SJCRH30 (cell line): ENCODE measurements around the gene TMEM141. TPM values are rescaled to one million over a fixed set of nuclear protein-coding genes. Genes with fewer than 3 reads are reported as not detected.
"Not testable (repeated sequence)": the region's sequence is repeated elsewhere in the genome, so short reads cannot be mapped to it uniquely, and the experiment has no call there.

Experiments
- DNase-seq, 2 experiments: peaks; one replicate each; pipeline ENCODE4 v3.0.0-alpha.2; 2015 to 2020
- H3K27ac ChIP-seq: fragments of 250-450 bp; sonication (Bioruptor Pico); 2 replicates; pipeline ENCODE4 v1.5.1; 2020; ENCODE audit warnings: mild to moderate bottlenecking, moderate library complexity
- H3K27me3 ChIP-seq: fragments of 250-450 bp; sonication (Bioruptor Pico); 2 replicates; pipeline ENCODE4 v1.5.1; 2020; ENCODE audit warnings: mild to moderate bottlenecking, moderate library complexity
- H3K36me3 ChIP-seq: fragments of 250-450 bp; sonication (Bioruptor Pico); 2 replicates; pipeline ENCODE4 v1.5.1; 2020; ENCODE audit warnings: mild to moderate bottlenecking, moderate library complexity
- H3K4me1 ChIP-seq: fragments of 250-450 bp; sonication (Bioruptor Pico); 2 replicates; pipeline ENCODE4 v1.5.1; 2020; ENCODE audit warnings: mild to moderate bottlenecking, moderate library complexity
- H3K4me3 ChIP-seq: fragments of 250-450 bp; sonication (Bioruptor Pico); 2 replicates; pipeline ENCODE4 v1.5.1; 2020; ENCODE audit warnings: mild to moderate bottlenecking, moderate library complexity
- H3K9me3 ChIP-seq: fragments of 250-450 bp; sonication (Bioruptor Pico); replicated peaks from 2 replicates; pipeline ENCODE4 v1.5.1; 2020; ENCODE audit warnings: mild to moderate bottlenecking, moderate library complexity
- total RNA-seq: library from RNA; depleted of rRNA; stranded (reverse); fragments of >200 nt; shearing (Covaris generic); gene quantifications from 2 replicates; pipeline ENCODE4 v1.2.3, GENCODE V29; 2014

TMEM141 gene
- total RNA-seq, 1 experiment from 2014 or later: 17.3 TPM

DNA sequence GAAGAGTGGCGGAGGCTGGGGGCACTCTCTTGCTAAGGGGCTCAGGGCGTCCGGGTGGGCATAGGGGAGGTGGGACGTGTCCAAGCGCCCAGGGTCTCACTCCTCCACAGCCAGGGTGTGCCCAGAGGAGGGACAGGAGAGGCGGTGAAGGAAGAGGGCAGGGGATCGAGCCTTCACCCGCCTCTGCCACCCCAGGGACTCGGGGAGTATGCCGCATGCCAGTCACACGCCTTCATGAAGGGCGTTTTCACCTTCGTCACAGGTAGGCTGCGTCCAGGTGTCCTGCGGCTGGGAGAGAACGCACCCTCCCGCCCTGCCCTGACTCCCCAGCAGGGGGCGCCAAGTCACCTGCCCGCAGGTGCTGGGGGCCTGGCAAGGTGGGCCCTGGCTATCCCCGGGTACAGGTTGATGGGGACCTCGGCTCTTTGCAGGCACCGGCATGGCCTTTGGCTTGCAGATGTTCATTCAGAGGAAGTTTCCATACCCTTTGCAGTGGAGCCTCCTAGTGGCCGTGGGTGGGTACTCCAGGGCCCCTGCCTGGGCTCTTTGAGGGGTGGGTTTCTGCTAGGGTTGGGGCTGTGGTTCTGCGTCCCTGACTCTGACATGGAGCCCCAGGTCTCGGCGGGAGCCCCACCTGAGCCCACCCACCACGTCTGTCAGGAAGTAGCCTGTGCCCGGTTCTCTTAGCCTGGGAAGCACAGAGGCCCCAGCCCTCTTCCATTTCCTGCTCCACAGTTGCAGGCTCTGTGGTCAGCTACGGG is 552 bp downstream of the TMEM141 start:
- no peaks in the 10 kb centered on the region for H3K9me3 ChIP-seq
- peak overlapping the region; percentile 69 for H3K4me3 ChIP-seq
- peaks cover 36% of the 10 kb centered on the region for H3K4me1 ChIP-seq
- H3K27me3 ChIP-seq: no peaks in the 10 kb centered on the region; the same call in none of the 2 replicates
- peak overlapping the region; percentile 33; the same call in 1 of the 2 replicates for H3K27ac ChIP-seq
- no peaks in the 10 kb centered on the region for H3K36me3 ChIP-seq
- peak; percentile 55 to 64 for DNase-seq

DNA sequence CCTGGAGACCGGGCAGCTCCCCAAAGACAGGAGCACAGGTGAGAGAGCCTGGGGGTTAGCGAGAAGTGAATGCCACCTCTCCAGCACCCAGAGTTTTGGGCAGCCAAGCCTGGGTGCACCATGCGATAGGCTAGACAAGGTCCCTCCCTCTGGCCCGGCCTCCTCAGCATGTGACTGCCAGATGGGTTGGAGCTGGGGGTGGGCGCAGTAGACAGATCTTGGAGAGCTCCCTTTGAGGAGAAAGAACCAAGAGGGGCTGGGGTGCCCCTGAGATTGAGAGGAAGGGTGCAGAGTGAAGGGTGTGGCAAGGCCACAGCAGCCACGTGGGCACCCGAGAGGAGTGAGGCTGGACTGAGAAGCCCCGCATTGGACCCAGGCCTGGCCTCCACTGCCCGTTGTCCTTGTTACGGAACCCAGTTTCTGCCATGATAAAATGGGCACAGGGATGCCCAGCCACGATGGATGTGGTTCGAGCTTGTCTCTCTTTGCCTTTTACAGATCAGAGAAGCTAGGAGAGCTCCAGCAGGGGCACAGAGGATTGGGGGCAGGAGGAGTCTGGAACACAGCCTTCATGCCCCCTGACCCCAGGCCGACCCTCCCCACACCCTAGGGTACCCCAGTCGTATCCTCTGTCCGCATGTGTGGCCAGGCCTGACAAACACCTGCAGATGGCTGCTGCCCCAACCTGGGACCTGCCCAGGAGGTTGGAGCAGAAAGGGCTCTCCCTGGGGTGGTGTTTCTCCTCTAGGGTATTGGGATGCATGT is 1.4 kb downstream of the TMEM141 start:
- Histone ChIP-seq H3K9me3 (no peaks in the 10 kb centered on the region), H3K36me3 (no peaks in the 10 kb centered on the region), H3K4me1 (peaks cover 43% of the 10 kb centered on the region), H3K4me3 (no peak overlapping the region), H3K27ac (no peak overlapping the region), H3K27me3 (no peaks in the 10 kb centered on the region; the same call in none of the 2 replicates)
- no peak for DNase-seq

DNA sequence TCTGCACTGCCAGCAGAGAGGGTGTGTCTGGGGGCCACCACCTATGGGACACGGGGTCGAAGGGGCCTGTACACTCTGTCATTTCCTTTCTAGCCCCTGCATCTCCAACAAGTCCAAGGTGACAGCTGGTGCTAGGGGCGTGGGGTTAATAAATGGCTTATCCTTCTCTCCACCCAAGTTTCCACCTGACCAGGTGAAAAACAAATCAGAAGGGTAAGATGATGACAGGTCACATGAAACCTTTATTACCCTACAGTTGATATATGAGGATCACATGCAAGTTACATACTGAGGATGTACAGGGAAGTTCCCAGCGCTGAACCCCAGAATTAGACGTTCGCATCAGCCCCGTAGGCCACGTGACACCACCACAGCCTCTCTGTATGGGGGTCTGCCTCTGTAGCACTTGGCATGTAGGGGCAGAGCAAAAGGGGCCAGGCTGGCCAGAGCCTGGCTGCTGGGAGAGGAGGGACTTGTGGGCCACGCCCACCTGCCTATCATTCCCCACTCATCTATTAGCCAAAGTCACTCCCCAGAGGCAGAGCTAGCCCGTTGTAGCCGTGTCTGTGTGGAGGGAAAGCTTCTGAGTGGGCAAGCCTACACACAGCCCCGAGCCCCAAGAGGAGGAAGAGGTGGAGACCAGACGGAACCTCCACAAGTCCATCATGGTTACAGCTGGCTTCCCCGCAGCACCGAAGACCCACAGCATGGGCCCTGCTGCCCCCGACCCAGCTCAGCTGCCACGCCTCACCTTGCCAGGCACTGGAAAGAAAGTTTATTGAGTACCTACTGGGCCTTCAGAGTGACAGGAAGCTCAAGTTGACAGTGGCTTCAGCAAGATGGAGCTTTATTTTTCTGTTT is 2.2 kb downstream of the TMEM141 start:
- H3K27me3 ChIP-seq: no peaks in the 10 kb centered on the region; the same call in 1 of the 2 replicates

DNA sequence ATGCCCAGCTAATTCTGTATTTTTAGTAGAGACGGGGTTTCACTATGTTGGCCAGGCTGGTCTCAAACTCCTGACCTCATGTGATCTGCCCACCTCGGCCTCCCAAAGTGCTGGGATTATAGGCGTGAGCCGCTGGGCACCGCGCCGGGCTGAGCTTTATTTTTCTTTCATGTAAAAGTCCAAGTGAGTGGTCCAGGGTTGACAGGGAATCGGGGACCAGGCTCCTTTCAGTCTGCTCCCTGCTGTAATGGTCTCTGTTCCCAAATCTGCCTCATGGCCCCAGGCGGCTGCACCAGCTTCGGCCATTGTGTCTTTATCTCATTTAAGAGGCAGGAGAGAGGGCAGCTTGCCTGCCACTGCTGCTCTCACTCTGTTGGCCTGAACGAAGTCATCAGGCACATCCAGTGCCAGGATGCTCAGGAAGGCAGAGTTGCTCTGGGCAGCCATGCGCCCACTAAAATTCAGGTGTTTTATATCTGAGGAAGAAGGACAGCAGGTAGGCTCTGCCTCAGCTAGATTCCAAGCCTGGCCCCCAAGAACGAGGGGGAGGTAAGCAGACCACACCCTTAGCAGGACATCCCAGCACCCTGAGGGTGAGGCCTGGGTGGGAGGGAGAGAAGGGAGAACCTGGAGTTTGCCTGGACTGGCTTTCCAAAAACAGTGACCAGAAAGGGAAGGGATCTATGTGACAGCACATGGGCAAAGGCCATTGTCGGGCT is 3.3 kb downstream of the TMEM141 start:
- Histone ChIP-seq H3K36me3 (no peaks in the 10 kb centered on the region), H3K4me1 (peaks cover 33% of the 10 kb centered on the region), H3K27ac (no peak overlapping the region), H3K9me3 (no peaks in the 10 kb centered on the region), H3K27me3 (peaks cover 9% of the 10 kb centered on the region), H3K4me3 (no peak overlapping the region)
- DNase-seq: no peak

More for the DNA sequence above, 2.2 kb downstream of the TMEM141 start:
- H3K4me1 ChIP-seq: peaks cover 39% of the 10 kb centered on the region
- no peaks in the 10 kb centered on the region for H3K36me3 ChIP-seq
- no peak for DNase-seq
- H3K27ac ChIP-seq: no peak overlapping the region
- no peaks in the 10 kb centered on the region for H3K9me3 ChIP-seq
- no peak overlapping the region for H3K4me3 ChIP-seq

DNA sequence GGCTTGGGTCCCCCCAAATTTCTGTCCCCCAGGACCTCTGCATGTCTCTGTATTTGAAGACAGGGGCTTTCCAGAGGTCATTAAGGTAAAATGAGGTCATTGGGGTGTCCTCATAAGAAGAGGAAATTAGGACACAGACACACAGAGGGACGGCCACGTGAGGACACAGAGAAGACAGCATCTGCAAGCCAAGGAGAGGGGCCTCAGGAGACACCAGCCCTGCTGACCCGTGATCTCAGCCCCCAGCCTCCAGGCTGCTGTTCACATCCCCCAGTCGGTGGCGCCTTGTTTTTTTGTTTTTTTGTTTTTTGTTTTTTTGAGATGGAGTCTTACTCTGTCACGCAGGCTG is 3.8 kb downstream of the TMEM141 start:
- Histone ChIP-seq H3K27me3 (peaks cover 12% of the 10 kb centered on the region), H3K36me3 (no peaks in the 10 kb centered on the region), H3K9me3 (no peaks in the 10 kb centered on the region), H3K27ac (no peak overlapping the region), H3K4me1 (peaks cover 32% of the 10 kb centered on the region), H3K4me3 (no peak overlapping the region)
- no peak for DNase-seq

DNA sequence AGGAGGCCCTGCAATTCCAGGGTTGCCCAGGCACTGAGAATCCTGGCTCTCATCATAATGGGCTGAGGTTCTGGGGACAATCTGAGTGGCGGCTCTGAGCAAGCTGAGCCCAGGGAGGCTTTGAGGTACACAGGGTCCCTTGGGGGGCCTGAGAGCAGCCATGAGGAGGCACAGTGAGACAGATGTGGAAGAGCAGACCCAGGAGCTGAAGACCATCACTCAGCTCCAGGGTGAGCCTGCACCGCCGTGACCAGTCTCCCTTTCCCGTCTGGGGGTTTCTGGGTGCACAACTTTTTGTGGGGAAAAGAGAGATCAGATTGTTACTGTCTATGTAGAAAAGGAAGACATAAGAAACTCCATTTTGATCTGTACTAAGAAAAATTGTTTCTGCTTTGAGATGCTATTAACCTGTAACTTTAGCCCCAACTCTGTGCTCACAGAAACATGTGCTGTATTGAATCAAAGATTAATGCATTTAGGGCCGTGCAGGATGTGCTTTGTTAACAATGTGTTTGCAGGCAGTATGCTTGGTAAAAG is 5.2 kb downstream of the TMEM141 start, which contains the start of gene CCDC183:
Gene CCDC183 (plus strand): TSS at position 101 of the 537 bp plus-strand sequence. CDS start 60 bp downstream, at position 161.
- DNase-seq: no peak
- no peak within 1 kb of the TSS for H3K27ac ChIP-seq
- H3K4me1 ChIP-seq: peaks cover 34% of the 10 kb centered on the region
- H3K36me3 ChIP-seq: no peaks in the 10 kb centered on the region
- no peak within 1 kb of the TSS for H3K4me3 ChIP-seq
- peaks cover 15% of the 10 kb centered on the region for H3K27me3 ChIP-seq
- H3K9me3 ChIP-seq: no peaks in the 10 kb centered on the region

DNA sequence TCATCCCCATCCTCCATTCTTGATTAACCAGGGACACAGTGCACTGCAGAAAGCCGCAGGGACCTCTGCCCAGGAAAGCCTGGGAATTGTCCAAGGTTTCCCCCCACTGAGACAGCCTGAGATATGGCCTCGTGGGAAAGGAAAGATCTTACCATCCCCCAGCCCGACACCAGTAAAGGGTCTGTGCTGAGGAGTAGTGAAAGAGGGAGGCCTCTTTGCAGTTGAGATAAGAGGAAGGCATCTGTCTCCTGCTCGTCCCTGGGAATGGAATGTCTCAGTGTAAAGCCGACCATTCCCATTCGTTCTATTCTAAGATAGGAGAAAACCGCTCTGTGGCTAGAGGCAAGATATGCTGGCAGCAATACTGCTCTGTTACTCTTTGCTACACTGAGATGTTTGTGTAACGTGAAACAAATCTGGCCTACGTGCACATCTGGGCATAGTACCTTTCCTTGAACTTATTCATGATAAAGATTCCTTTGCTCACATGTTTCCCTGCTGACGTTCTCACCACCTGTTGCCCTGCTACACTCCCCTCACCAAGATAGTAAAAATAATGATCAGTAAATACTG is 5.7 kb downstream of the TMEM141 start:
- peaks cover 16% of the 10 kb centered on the region for H3K27me3 ChIP-seq
- peaks cover 34% of the 10 kb centered on the region for H3K4me1 ChIP-seq
- H3K36me3 ChIP-seq, H3K9me3 ChIP-seq, H3K4me3 ChIP-seq, H3K27ac ChIP-seq: not testable (repeated sequence)
- DNase-seq: peak in 1 of 2 experiments; percentile 35

DNA sequence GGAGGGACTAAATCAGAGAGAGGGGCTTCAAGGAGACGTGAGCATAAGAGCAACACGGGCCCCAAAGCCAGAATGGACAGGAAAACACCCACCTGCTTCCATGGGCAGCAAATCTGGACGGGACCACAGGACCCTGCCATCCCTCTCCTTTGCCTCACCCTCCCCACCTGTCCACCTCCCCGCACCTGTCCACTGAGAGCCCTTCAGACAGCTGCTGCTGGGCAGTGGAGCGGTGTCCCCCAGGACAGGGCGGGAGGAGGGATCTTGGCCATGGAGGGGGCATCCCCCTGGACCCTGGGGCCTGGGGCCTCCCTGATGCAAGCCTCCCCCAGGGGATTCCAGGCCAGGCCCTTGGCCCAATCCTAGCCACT is 7.5 kb downstream of the TMEM141 start:
- Histone ChIP-seq H3K4me3 (no peak overlapping the region), H3K4me1 (peaks cover 34% of the 10 kb centered on the region), H3K9me3 (no peaks in the 10 kb centered on the region), H3K27me3 (peaks cover 21% of the 10 kb centered on the region), H3K27ac (no peak overlapping the region), H3K36me3 (no peaks in the 10 kb centered on the region)
- DNase-seq: no peak

DNA sequence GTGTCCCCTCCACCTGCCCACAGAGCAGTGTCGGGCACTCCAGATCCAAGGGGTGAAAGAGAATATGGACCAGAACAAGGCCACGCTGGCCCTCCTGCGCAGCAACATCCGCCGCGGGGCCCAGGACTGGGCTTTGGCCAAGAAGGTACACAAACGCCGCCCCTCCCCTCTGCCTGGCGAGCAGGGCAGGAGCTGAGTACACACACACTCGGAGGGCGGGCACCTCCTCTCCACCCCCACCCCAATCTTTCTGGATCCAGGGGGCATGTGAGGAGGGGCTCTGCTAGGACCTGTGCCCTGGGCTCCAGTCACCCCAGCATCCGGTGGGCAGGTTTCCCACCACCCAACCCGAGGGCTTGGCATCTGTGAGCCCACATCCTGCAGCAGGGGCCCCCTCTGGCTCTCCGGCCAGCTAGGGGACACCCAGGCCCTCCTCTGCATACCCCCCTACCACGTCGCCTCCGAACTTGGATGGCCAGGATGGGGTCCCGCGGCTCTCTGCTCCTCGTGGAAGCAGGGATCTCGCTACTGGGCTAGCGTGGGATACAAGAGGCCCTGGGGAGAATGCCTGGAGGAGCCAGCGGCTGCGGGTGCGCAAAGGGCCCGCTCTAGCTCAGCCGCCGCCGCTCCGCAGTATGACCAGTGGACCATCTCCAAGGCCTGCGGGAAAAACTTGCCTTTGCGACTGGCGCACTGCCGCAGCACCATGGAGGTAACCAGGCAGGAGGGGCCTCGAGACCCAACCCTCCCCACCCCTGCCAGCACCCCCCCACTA is 8.1 kb downstream of the TMEM141 start:
- Histone ChIP-seq H3K27me3 (peaks cover 21% of the 10 kb centered on the region), H3K9me3 (no peaks in the 10 kb centered on the region), H3K4me1 (peaks cover 34% of the 10 kb centered on the region), H3K4me3 (no peak overlapping the region), H3K27ac (no peak overlapping the region), H3K36me3 (no peaks in the 10 kb centered on the region)
- no peak for DNase-seq

DNA sequence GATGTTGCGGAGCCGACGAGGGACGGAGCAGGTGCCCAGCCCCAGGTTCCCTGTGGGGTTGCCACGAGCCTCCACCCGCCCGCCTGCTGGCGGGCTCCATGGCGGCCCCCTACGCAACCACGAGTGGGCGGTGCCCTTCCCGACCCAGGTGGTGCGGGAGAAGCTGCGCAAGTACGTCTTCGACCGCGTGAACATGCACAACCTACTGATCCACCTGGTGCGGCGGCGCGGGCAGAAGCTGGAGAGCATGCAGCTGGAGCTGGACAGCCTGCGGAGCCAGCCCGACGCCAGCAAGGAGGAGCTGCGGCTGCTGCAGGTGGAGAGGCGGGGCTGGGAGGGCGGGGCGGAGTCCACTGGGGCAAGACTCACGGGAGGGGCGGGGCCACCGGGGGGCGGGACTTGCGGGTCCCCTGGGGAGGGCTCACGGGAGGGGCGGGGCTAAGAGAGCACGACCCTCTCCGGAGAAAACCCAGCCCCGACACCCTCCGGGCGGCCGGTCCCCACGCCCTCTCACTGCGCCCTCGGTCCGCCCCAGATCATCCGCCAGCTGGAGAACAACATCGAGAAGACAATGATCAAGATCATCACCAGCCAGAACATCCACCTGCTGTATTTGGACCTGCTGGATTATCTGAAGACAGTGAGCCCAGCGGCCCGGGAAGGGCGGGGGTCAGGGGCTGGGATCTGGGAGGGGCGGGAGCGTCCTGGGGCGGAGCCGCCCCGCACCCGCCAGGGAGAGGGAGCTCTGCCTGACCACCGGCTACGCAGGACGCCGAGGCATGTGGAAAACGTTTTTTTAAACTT is 8.9 kb downstream of the TMEM141 start:
- Histone ChIP-seq H3K4me1 (peaks cover 34% of the 10 kb centered on the region), H3K27ac (no peak overlapping the region), H3K9me3 (no peaks in the 10 kb centered on the region), H3K4me3 (peak overlapping the region; percentile 43), H3K36me3 (no peaks in the 10 kb centered on the region), H3K27me3 (peaks cover 21% of the 10 kb centered on the region)
- peak; percentile 82 to 88 for DNase-seq

DNA sequence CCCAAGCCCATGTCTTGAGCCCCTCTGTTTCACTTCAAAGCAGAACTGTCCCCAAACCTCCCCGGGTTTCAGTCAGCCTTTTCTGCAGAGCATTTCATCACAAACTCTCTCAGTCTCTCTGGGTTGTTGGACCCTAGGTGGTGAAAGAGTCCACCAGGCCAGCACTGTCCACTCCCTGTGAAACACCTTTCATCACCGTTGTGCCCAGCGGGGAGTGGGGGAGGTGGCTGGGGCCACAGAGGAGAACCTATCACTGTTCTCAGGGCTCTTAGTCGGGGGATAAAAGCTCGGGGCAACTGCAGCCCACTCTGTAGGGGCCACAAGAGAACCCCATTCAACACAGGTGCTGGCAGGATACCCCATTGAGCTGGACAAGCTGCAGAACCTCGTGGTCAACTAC is 11.2 kb downstream of the TMEM141 start:
- H3K9me3 ChIP-seq: no peaks in the 10 kb centered on the region
- H3K4me1 ChIP-seq: peaks cover 15% of the 10 kb centered on the region
- peaks cover 21% of the 10 kb centered on the region for H3K27me3 ChIP-seq
- H3K27ac ChIP-seq: no peak overlapping the region
- no peaks in the 10 kb centered on the region for H3K36me3 ChIP-seq
- no peak for DNase-seq
- no peak overlapping the region for H3K4me3 ChIP-seq

DNA sequence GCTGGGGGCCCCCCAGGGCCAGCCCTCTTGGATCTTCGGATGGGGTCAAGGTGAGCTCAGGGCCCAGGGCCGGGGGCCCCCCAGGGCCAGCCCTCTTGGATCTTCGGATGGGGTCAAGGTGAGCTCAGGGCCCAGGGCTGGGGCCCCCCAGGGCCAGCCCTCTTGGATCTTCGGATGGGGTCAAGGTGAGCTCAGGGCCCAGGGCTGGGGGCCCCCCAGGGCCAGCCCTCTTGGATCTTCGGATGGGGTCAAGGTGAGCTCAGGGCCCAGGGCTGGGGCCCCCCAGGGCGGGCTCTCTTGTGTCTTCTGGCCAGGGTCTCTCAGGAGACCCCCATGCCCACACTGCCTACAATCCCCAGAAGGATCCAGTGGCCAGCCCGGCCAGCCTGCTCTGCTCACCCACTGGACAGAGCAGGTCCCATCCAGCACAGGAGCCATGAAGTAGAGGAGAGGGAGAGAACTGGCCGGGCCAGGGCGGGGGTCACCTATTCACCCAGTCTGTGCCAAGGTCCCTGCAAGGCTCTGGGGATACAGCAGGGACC is 11.9 kb downstream of the TMEM141 start:
- peaks cover 21% of the 10 kb centered on the region for H3K27me3 ChIP-seq

More for the DNA sequence above, 11.9 kb downstream of the TMEM141 start:
- H3K4me1 ChIP-seq: peaks cover 10% of the 10 kb centered on the region
- not testable (repeated sequence) for H3K27ac ChIP-seq, DNase-seq, H3K4me3 ChIP-seq, H3K9me3 ChIP-seq, H3K36me3 ChIP-seq
